MM.1S (cell line): ENCODE results near the gene ERC2.

ENCODE experiments used
- CTCF ChIP-seq: fragments of 300-600 bp; sonication (generic); IDR thresholded peaks from 2 replicates; pipeline ENCODE4 v1.5.1; 2016; ENCODE audit warnings: antibody characterized with exemption, low read length, mixed read lengths
- EZH2 ChIP-seq: fragments of 300-600 bp; sonication (generic); optimal IDR thresholded peaks from 2 replicates; pipeline ENCODE3; 2017; ENCODE audit warnings: low read depth, mild to moderate bottlenecking, antibody characterized with exemption, low read length, mixed read lengths
- EZH2phosphoT487 ChIP-seq: fragments of 300-600 bp; sonication (generic); IDR thresholded peaks from 2 replicates; pipeline ENCODE4 v1.6.1; 2018; ENCODE audit warnings: antibody characterized with exemption, low read length

- TF ChIP-seq CTCF, result no peak
- no peak for TF ChIP-seq EZH2
- TF ChIP-seq EZH2phosphoT487, result no peak
Observed at GRCh38 chr3:55801068-55801467, 667.2 kb downstream of the ERC2 start.
